Right ventricle myocardium superior (tissue), 1 donor: Measurements from ENCODE around the gene ZNF710. TPM values are rescaled to one million over a fixed set of nuclear protein-coding genes. Genes with fewer than 3 reads are reported as not detected.

ENCODE experiments used
- ATAC-seq: fragments of 200-7000 bp; cut with Tn5 transposase; one replicate; pipeline ENCODE4 v1.9.1; 2020; ENCODE audit warnings: mild to moderate bottlenecking; ENCODE audit not compliant: poor library complexity
- DNase-seq: peaks from one replicate; pipeline ENCODE4 v3.0.0-alpha.2; 2020
- intact Hi-C: fragments of 100-400 bp; cut with DNase I; formaldehyde crosslinking; loops from one replicate; pipeline ENCODE4 v1.11.2; 2022
- total RNA-seq: library from RNA; stranded (reverse); fragmentation: NEBNext Ultra II Directional; extraction: Animal tissue kit (Norgen Biotek cat#: 25700); gene quantifications from one replicate; pipeline ENCODE4 v1.2.1, GENCODE V29; 2021
- donor health status: DM: no; HTN: yes; CAD: no; lungs with severe emphysema.

Gene ZNF710
- total RNA-seq, 1 donor from 2014 or later = 4.9 TPM

GRCh38 chr15:89984421-89985010, 16.6 kb upstream of the ZNF710 start:
- DNase-seq (no peak), ATAC-seq (no peak)
- intact Hi-C loops = no loop called here

- ATAC-seq (no peak), DNase-seq (no peak)
- intact Hi-C loops = no loop called here
Observed at GRCh38 chr15:89985111-89985510, 16.0 kb upstream of the ZNF710 start.

- intact Hi-C loops = no loop called here
- ATAC-seq = no peak
- no peak for DNase-seq
Observed at GRCh38 chr15:89991312-89991711, 9.8 kb upstream of the ZNF710 start.

GRCh38 chr15:89993349-89993748, 7.8 kb upstream of the ZNF710 start:
- ATAC-seq = no peak
- intact Hi-C loops = no loop called here
- DNase-seq = no peak

GRCh38 chr15:89997079-89997478, 4.0 kb upstream of the ZNF710 start:
- ATAC-seq (no peak), DNase-seq (no peak)
- intact Hi-C loops = no loop called here

GRCh38 chr15:89998141-89998661, 2.9 kb upstream of the ZNF710 start:
- intact Hi-C loops = no loop called here
- ATAC-seq = no peak
- no peak for DNase-seq

GRCh38 chr15:89998923-89999675, 2.0 kb upstream of the ZNF710 start:
- intact Hi-C loops = no loop called here
- ATAC-seq (no peak), DNase-seq (no peak)

- intact Hi-C loops = loop anchor here (5.0 kb wide), 1 partner anchor 73 kb away; no protein-coding TSS in a partner anchor
- ATAC-seq = peak; percentile 40
- DNase-seq = peak; percentile 48
Observed at GRCh38 chr15:89999676-90000185, 1.4 kb upstream of the ZNF710 start.

- intact Hi-C loops = loop anchor here (5.0 kb wide), 1 partner anchor 72 kb away; no protein-coding TSS in a partner anchor
- DNase-seq (peak; percentile 62), ATAC-seq (peak; percentile 16)
Observed at GRCh38 chr15:90000186-90001001, 730 bp upstream of the ZNF710 start.

- DNase-seq = peak; percentile 74
- intact Hi-C loops = loop anchor here (5.0 kb wide), 1 partner anchor 70 kb away; no protein-coding TSS in a partner anchor
- peak; percentile 42 for ATAC-seq
Observed at GRCh38 chr15:90001683-90002427, 731 bp downstream of the ZNF710 start.

- DNase-seq (peak; percentile 67), ATAC-seq (peak; percentile 20)
- intact Hi-C loops = loop anchor here (5.0 kb wide), 1 partner anchor 70 kb away; no protein-coding TSS in a partner anchor
Observed at GRCh38 chr15:90002428-90002844, 1.3 kb downstream of the ZNF710 start.

- intact Hi-C loops = loop anchor here (5.0 kb wide), 1 partner anchor 69 kb away; no protein-coding TSS in a partner anchor
Observed at GRCh38 chr15:90003736-90004135, 2.6 kb downstream of the ZNF710 start.

GRCh38 chr15:90004252-90004651, 3.1 kb downstream of the ZNF710 start:
- ATAC-seq (no peak), DNase-seq (no peak)
- intact Hi-C loops = loop anchor here (5.0 kb wide), 1 partner anchor 68 kb away; no protein-coding TSS in a partner anchor

More at GRCh38 chr15:90003736-90004135, 2.6 kb downstream of the ZNF710 start:
- ATAC-seq = no peak
- DNase-seq = no peak

GRCh38 chr15:90004671-90005070, 3.5 kb downstream of the ZNF710 start:
- ATAC-seq = no peak
- intact Hi-C loops = loop anchor here (5.0 kb wide), 1 partner anchor 68 kb away; no protein-coding TSS in a partner anchor
- DNase-seq = peak; percentile 61

GRCh38 chr15:90006217-90007075, 5.3 kb downstream of the ZNF710 start:
- ATAC-seq = no peak
- intact Hi-C loops = no loop called here
- no peak for DNase-seq

- DNase-seq (no peak), ATAC-seq (no peak)
- intact Hi-C loops = no loop called here
Observed at GRCh38 chr15:90007076-90007460, 5.9 kb downstream of the ZNF710 start.

- intact Hi-C loops = no loop called here
- DNase-seq (no peak), ATAC-seq (no peak)
Observed at GRCh38 chr15:90008607-90009006, 7.5 kb downstream of the ZNF710 start.
